Pancreas (tissue), 10 donors: ENCODE results near the gene TMEM33. TPM values are rescaled to one million over a fixed set of nuclear protein-coding genes. Genes with fewer than 3 reads are reported as not detected.

Experiments used
- ATAC-seq, 4 donors: fragments of 200-7000 bp; cut with Tn5 transposase; one replicate each; pipeline versions ENCODE4 v1.8.0 to v1.9.1; 2020; ENCODE audit warnings: mild to moderate bottlenecking in 4 of 4, moderate library complexity in 4 of 4
- DNase-seq, 6 donors: peaks; one replicate each; pipeline ENCODE4 v3.0.0-alpha.2; 2020
- FAIRE-seq: peaks from 2 replicates; lab custom pipeline; 2012; peaks lifted over from hg19 to GRCh38; lab: Jason Lieb, UNC
- H3K27ac ChIP-seq, 4 donors: fragments of 200-600 bp; sonication (generic); 1 replicate in 3 of 4; 2 replicates in 1 of 4; pipeline versions ENCODE4 v1.5.0 to v1.8.0; 2020
- H3K27me3 ChIP-seq, 4 donors: fragments of 200-600 bp; one replicate each; pipeline ENCODE4 v1.8.0; 2021
- H3K36me3 ChIP-seq, 3 donors: fragments of 200-600 bp; sonication (generic) in 1 of 3; one replicate each; pipeline versions ENCODE4 v1.5.0 to v1.8.0; 2020 to 2021
- H3K4me1 ChIP-seq, 3 donors: fragments of 200-600 bp; one replicate each; pipeline ENCODE4 v1.8.0; 2021
- H3K4me3 ChIP-seq, 4 donors: fragments of 200-600 bp; sonication (generic) in 2 of 4; one replicate each; pipeline versions ENCODE4 v1.5.0 to v1.8.0; 2020 to 2021
- H3K9me3 ChIP-seq, 4 donors: fragments of 200-600 bp; one replicate each; pipeline ENCODE4 v1.8.0; 2021
- CTCF ChIP-seq, 4 donors: fragments of 200-600 bp; sonication (generic) in 3 of 4; IDR thresholded peaks; one replicate each; pipeline versions ENCODE4 v1.5.0 to v1.8.0; 2021; ENCODE audit warnings: antibody characterized with exemption in 4 of 4
- WGBS, 2 donors: extraction: QIAGEN DNeasy Blood & Tissue Kit; methylation state at CpG; one replicate each; pipeline ENCODE4 v1.1.7; 2013; 5-methylcytosine and 5-hydroxymethylcytosine counted together
- intact Hi-C, 3 donors: fragments of 100-400 bp; cut with DNase I; formaldehyde crosslinking; loops; one replicate each; pipeline versions ENCODE4 v1.11.1 to v1.14.2; 2022
- polyA plus RNA-seq, 2 donors: library from polyadenylated mRNA; stranded (reverse); fragments of 200-250 nt; gene quantifications; one replicate each; pipeline ENCODE4 v1.2.3, GENCODE V29; 2013
- total RNA-seq, 6 donors: library from RNA; stranded (reverse); fragmentation: NEBNext Ultra II Directional in 4 of 6; extraction: Animal tissue kit (Norgen Biotek cat#: 25700) in 4 of 6; gene quantifications; one replicate each; pipeline versions ENCODE4 v1.2.1 to v1.2.4, GENCODE V29; 2021 to 2023
- donor health status: healthy with polysubstance abuse.
- donor health status: DM: no; HTN: no; CAD: no; lungs with moderate emphysema.
- donor health status: DM: no; HTN: no; CAD: no.
- donor health status: control.
- donor health status: control.
- donor health status: Bipolar disorder and iron deficiency.
- donor health status: DM: yes; HTN: yes; CAD: no.
- donor health status: DM: no; HTN: no; CAD: no.
- donor health status: DM: no; HTN: no; CAD: no.
- donor health status: DM: yes; HTN: yes; CAD: no.

TMEM33 gene
- total and polyA plus RNA-seq, 8 donors = 4.2 to 31.4 (median 19.4) TPM

GRCh38 chr4:41991916-41992767, 56.9 kb downstream of the TMEM33 start:
- intact Hi-C loops = no loop called here
- 90% methylated on average over 10 of the region's 10 CpGs for WGBS, 2 donors
- Histone ChIP-seq H3K4me3 (peak overlapping the region in 1 of 4 donors; percentile 93), H3K4me1 (peaks cover 14 to 30% (median 23%) of the 10 kb centered on the region in 3 donors), H3K36me3 (no peaks in the 10 kb centered on the region), H3K27me3 (no peaks in the 10 kb centered on the region), H3K27ac (no peak overlapping the region), H3K9me3 (no peaks in the 10 kb centered on the region)
- DNase-seq (no peak), FAIRE-seq (peak; percentile 34), ATAC-seq (no peak)
- no peak for TF ChIP-seq CTCF (IDR thresholded peaks at IDR 0.05)

- no peak overlapping the region for H3K27ac ChIP-seq
- no peaks in the 10 kb centered on the region for H3K9me3 ChIP-seq
- 77 to 81% methylated on average over 4 of the region's 4 CpGs for WGBS, 2 donors
- peaks cover 14 to 30% (median 23%) of the 10 kb centered on the region in 3 donors for H3K4me1 ChIP-seq
- no peaks in the 10 kb centered on the region for H3K36me3 ChIP-seq
- no peak for ATAC-seq
- intact Hi-C loops = no loop called here
- TF ChIP-seq CTCF (IDR thresholded peaks at IDR 0.05) = no peak
- peak; percentile 68 for FAIRE-seq
- no peak for DNase-seq
- no peaks in the 10 kb centered on the region for H3K27me3 ChIP-seq
- no peak overlapping the region for H3K4me3 ChIP-seq
Measured at GRCh38 chr4:41992967-41993857, 58.0 kb downstream of the TMEM33 start.

GRCh38 chr4:41994461-41994985, 59.3 kb downstream of the TMEM33 start:
- FAIRE-seq = no peak
- intact Hi-C loops = no loop called here
- no peaks in the 10 kb centered on the region for H3K36me3 ChIP-seq

GRCh38 chr4:41998019-41998418, 62.8 kb downstream of the TMEM33 start:
- intact Hi-C loops = no loop called here
- TF ChIP-seq CTCF (IDR thresholded peaks at IDR 0.05) = no peak
- FAIRE-seq = no peak

More at GRCh38 chr4:41994461-41994985, 59.3 kb downstream of the TMEM33 start:
- ATAC-seq = no peak
- H3K27ac ChIP-seq = no peak overlapping the region
- no peak for TF ChIP-seq CTCF (IDR thresholded peaks at IDR 0.05)
- WGBS, 2 donors = 91 to 96% methylated on average over 3 of the region's 3 CpGs
- H3K4me3 ChIP-seq = no peak overlapping the region
- peaks cover 8 to 23% (median 18%) of the 10 kb centered on the region in 3 donors for H3K4me1 ChIP-seq
- H3K27me3 ChIP-seq = no peaks in the 10 kb centered on the region
- DNase-seq = no peak
- no peaks in the 10 kb centered on the region for H3K9me3 ChIP-seq

More at GRCh38 chr4:41998019-41998418, 62.8 kb downstream of the TMEM33 start:
- Histone ChIP-seq H3K4me3 (no peak overlapping the region), H3K27me3 (no peaks in the 10 kb centered on the region), H3K9me3 (no peaks in the 10 kb centered on the region), H3K27ac (no peak overlapping the region), H3K36me3 (no peaks in the 10 kb centered on the region), H3K4me1 (peaks cover 0 to 4% (median 0%) of the 10 kb centered on the region in 3 donors)
- WGBS, 2 donors = 93 to 95% methylated on average over 3 of the region's 3 CpGs
- ATAC-seq (no peak), DNase-seq (no peak)
